Subcutaneous abdominal adipose tissue (tissue), 5 donors: ENCODE results near the gene ARSA.
"Not testable (repeated sequence)": the region's sequence is repeated elsewhere in the genome, so short reads cannot be mapped to it uniquely, and the experiment has no call there.

Experiments
- H3K27ac ChIP-seq: one replicate; pipeline ENCODE4 v1.7.0; 2013; ENCODE audit warnings: low read depth, mild to moderate bottlenecking, inconsistent platforms, low read length, moderate library complexity
- H3K27me3 ChIP-seq, 5 donors: one replicate each; pipeline ENCODE4 v1.7.0; 2013; ENCODE audit warnings: low read length in 5 of 5, inconsistent platforms in 1 of 5; ENCODE audit not compliant: control insufficient read depth in 5 of 5, insufficient read depth in 4 of 5
- H3K36me3 ChIP-seq, 5 donors: one replicate each; pipeline ENCODE4 v1.7.0; 2013; ENCODE audit warnings: low read length in 5 of 5; ENCODE audit not compliant: control insufficient read depth in 5 of 5, insufficient read depth in 5 of 5
- H3K4me1 ChIP-seq, 5 donors: one replicate each; pipeline ENCODE4 v1.7.0; 2013; ENCODE audit warnings: low read length in 5 of 5, mild to moderate bottlenecking in 3 of 5, moderate library complexity in 1 of 5; ENCODE audit not compliant: control insufficient read depth in 5 of 5, insufficient read depth in 5 of 5
- H3K4me3 ChIP-seq, 5 donors: one replicate each; pipeline ENCODE4 v1.7.0; 2013; ENCODE audit warnings: low read length in 5 of 5, low read depth in 1 of 5
- H3K9ac ChIP-seq, 5 donors: one replicate each; pipeline ENCODE4 v1.7.0; 2013; ENCODE audit warnings: low read length in 5 of 5, mild to moderate bottlenecking in 4 of 5, moderate library complexity in 3 of 5
- H3K9me3 ChIP-seq, 5 donors: one replicate each; pipeline ENCODE4 v1.7.0; 2013; ENCODE audit warnings: low read length in 5 of 5; ENCODE audit not compliant: control insufficient read depth in 5 of 5
- donor health status: healthy.
- donor health status: healthy.
- donor health status: healthy.
- donor health status: healthy.
- donor health status: healthy.

Gene ARSA

DNA sequence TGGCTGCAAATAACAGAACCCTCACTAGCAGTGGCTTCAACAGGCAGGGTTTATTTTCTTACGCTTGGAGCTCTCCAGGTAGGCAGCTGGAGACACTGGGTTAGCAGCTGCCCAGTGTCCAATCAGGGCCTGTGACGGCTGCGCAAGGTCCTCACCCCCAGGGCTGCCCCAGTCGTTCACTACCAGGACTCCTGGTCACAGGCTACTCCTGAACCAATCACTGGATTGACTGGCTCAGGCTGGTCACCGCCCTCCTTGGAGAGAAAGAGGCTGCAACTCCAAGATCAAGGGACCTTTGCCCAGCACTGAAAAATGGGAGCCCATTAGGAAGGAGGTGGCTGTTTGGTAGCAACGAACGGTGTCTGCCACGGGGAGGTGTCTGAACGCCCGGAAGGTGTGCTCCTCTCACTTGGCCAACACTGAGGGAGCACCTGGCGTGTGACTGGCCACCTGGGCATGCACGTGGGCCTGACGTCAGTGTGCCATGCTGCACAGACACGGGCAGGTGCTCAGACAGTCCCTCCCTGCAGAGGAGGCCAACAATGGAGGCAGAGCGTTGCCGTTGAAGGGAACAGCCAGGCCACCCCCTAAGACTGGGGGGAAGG is 5.1 kb downstream of the ARSA start:
- H3K4me3 ChIP-seq: peak overlapping the region in 1 of 5 donors; percentile 25
- H3K27ac ChIP-seq: no peak overlapping the region

DNA sequence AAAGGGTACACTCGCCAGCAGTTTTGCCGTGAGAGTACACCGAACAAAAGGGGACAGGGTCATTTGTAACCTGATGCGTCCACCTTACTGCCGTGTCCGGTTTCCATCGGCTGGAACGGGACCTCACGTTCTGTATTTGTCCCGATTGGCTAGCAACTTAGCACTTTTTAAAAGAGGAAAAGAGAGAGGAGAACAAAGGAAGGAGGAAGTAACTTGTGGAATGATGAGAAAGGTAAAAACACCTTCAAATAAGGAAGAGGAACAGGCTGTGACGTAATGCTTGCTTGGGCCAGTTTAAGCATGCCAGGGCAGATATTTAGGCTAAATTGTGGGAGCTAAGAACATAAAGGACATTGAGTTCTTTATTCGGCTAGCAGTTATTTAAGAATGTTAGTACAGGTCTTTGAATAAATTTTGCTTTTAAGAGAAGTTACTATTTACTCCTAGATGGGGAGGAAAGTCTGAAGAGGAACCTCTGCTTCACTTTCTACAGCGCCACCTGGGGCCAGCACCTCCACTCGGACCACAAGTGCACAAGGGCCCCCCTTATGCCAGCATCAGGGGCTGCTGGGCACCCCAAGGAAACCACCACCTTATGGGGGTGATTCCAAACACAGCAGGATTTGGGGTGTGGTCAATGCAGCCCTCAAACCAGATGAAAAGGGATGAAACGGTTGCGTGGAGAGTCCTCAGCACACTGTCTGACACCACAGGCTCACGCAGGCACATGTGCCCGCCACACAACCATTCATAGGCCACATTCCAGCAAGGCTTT is 5.8 kb downstream of the ARSA start:
- Histone ChIP-seq H3K9me3 (no peaks in the 10 kb centered on the region), H3K36me3 (peaks cover 0 to 21% (median 6%) of the 10 kb centered on the region in 5 donors), H3K27ac (no peak overlapping the region), H3K4me3 (peak overlapping the region in 3 of 5 donors; percentile 25 to 50 (median 49)), H3K4me1 (peaks cover 0 to 49% (median 43%) of the 10 kb centered on the region in 5 donors), H3K9ac (no peak overlapping the region), H3K27me3 (peaks cover 0 to 4% (median 0%) of the 10 kb centered on the region in 5 donors)

More for the DNA sequence above, 5.1 kb downstream of the ARSA start:
- H3K9me3 ChIP-seq: no peaks in the 10 kb centered on the region
- peaks cover 0 to 56% (median 49%) of the 10 kb centered on the region in 5 donors for H3K4me1 ChIP-seq
- peaks cover 0 to 21% (median 6%) of the 10 kb centered on the region in 5 donors for H3K36me3 ChIP-seq
- peak overlapping the region in 1 of 5 donors; percentile 17 for H3K9ac ChIP-seq
- peaks cover 0 to 4% (median 0%) of the 10 kb centered on the region in 5 donors for H3K27me3 ChIP-seq

DNA sequence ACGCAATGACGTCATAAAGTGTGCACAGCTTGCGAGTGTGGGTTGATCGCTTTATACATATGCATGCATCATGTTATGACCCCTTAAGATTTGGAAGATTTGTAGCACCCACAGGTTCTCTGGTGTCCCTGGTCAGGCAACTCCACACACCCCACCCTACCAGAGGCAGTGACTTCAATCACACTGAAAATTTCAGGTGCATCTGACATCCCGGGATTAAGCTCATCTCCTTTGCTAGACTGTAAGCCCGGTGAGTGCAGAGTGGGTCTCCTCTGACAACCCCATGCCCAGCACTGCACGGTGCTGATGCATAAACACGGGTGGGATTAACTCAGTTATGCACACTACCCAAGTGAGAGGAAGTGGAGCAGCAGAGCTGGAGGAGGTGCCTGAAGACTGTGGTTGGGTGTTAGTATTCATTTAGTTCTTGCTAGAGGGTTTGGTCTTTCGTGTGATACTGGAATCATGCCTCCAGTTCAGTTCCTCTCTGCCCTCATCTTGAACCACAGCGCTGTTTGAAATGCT is 6.5 kb downstream of the ARSA start:
- Histone ChIP-seq H3K4me1 (peaks cover 0 to 42% (median 35%) of the 10 kb centered on the region in 5 donors), H3K4me3 (peak overlapping the region in 4 of 5 donors; percentile 34 to 54 (median 50)), H3K27me3 (peaks cover 0 to 4% (median 0%) of the 10 kb centered on the region in 5 donors), H3K9ac (no peak overlapping the region), H3K27ac (no peak overlapping the region), H3K9me3 (no peaks in the 10 kb centered on the region), H3K36me3 (peaks cover 0 to 17% (median 6%) of the 10 kb centered on the region in 5 donors)

DNA sequence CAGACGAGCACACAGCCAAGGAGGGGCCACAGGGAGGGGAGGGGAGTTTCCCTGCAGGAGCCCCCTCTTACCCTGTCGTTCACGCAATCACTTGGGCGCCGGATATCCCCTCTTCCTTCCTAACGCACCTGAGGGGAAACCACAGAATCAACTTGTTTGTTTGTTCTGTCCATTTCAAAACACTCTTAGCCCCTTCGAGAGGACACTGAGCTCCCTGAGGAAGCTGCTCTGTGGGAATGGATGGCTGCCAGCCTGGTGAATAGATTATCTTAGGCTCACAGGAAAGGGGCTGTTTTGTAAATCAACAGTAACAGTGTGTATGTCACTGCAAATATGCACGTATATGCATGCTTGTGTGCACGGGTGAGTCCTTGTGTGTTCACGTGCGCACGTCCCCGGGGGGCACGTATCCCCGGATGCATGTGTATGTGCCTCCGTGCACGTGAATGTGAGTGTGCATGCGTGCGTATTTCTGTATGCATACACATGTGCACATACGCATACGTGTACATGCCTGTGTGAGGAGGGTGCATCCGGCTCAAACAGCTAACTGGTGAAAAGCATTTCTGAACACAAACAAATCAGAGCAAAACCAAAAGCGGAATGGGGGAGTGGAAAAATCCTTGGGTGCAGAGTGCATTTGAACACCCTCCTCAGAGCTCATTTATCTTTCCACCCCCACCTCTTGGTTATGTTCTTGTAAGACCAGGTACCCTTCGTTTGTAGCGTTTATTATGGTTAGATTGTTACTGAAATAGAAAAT is 7.2 kb downstream of the ARSA start:
- Histone ChIP-seq H3K4me3 (peak overlapping the region in 4 of 5 donors; percentile 34 to 54 (median 50)), H3K9ac (no peak overlapping the region), H3K4me1 (peaks cover 0 to 35% (median 33%) of the 10 kb centered on the region in 5 donors), H3K9me3 (no peaks in the 10 kb centered on the region), H3K36me3 (peaks cover 0 to 12% (median 6%) of the 10 kb centered on the region in 5 donors), H3K27ac (no peak overlapping the region), H3K27me3 (peaks cover 0 to 4% (median 0%) of the 10 kb centered on the region in 5 donors)

DNA sequence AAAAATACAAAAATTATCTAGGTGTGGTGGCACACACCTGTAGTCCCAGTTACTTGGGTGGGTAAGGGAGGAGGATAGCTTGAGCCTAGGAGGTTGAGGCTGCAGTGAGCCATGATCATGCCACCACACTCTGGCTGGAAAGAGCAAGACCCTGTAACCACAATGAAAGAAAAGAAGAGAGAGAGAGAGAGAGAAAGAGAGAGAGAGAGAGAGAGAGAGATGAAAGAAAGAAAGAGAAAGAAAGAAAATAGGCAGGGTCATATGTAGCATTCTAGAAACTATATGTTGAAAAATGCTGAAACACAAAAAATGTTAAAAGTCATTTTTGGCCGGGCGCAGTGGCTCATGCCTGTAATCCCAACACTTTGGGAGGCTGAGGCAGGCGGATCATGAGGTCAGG is 13.7 kb downstream of the ARSA start:
- H3K27me3 ChIP-seq, H3K9me3 ChIP-seq, H3K4me3 ChIP-seq, H3K27ac ChIP-seq, H3K9ac ChIP-seq, H3K36me3 ChIP-seq: not testable (repeated sequence)
- peaks cover 0 to 13% (median 0%) of the 10 kb centered on the region in 5 donors for H3K4me1 ChIP-seq

DNA sequence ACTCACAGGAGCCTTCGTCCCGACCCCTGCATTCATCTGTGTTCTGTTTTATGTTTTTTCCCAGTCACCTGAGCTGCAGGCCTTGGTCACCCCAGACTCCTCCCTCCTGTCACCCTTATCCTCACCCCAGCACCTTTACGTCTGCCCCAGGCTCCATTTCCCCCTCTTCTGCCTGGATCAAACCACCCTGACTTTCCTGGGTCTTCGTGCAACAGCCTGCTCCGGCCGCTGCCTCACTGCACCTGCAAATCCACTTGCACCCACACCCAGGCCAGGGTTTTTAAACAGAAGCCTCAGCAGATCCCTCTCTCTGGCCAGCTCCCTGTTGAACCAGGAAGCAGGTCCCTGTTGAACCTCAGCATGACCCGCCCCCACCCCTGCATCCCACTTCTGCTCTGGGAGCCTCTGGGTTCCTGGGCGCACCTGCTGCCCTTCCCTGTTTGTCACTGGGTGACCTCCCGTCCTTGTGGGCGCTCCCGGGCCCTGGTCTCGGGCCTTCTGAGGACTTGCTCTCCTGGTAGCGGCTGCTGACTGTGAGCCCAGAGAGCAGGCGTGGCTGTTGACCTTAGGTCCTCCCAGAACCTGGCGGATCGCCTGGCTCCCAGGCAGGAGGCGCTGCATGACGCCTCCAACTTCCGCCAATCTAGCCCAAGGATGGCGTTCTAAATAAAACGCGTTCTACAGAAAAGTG is 14.5 kb downstream of the ARSA start:
- Histone ChIP-seq H3K4me1 (peaks cover 0 to 13% (median 0%) of the 10 kb centered on the region in 5 donors), H3K4me3 (no peak overlapping the region), H3K9me3 (no peaks in the 10 kb centered on the region), H3K27ac (no peak overlapping the region), H3K36me3 (no peaks in the 10 kb centered on the region), H3K27me3 (peaks cover 0 to 11% (median 10%) of the 10 kb centered on the region in 5 donors), H3K9ac (no peak overlapping the region)

DNA sequence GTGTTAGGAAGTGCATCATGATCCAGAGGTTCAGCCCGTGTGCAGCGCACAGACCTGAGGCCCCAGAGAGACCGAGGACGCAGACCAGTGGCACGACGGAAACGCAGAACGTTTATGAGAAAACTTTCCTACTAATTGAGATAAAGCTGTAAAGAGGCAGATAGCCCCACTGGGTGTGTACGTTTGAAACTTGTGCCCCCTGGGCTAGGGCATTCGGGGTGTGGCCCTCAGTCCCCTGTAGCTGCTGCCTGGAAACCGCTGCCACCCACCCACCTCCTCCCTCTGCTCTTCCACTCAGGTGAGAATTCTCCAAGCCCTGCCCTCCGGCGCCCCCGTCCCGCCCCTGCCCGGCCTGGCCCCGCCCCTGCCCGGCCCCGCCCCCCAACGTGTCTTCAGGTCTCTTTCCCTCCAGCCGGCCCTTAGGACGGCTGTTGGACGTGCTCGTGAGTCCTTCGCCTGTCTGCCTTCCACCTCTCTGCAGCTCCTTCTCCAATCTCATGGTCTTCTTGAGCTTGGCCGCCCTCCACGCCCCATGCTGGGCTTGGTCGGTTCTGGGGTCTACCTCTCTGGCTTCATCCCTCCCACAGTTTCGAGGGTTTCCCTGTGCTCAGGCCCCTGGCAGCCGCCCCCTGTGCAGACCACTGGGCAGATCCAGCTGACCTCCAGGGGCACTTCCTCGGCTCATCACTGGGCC is 15.3 kb downstream of the ARSA start:
- no peak overlapping the region for H3K9ac ChIP-seq
- no peak overlapping the region for H3K27ac ChIP-seq
- no peaks in the 10 kb centered on the region for H3K9me3 ChIP-seq
- H3K4me3 ChIP-seq: no peak overlapping the region
- peaks cover 0 to 13% (median 0%) of the 10 kb centered on the region in 5 donors for H3K4me1 ChIP-seq
- peaks cover 0 to 16% (median 13%) of the 10 kb centered on the region in 5 donors for H3K27me3 ChIP-seq
- no peaks in the 10 kb centered on the region for H3K36me3 ChIP-seq

DNA sequence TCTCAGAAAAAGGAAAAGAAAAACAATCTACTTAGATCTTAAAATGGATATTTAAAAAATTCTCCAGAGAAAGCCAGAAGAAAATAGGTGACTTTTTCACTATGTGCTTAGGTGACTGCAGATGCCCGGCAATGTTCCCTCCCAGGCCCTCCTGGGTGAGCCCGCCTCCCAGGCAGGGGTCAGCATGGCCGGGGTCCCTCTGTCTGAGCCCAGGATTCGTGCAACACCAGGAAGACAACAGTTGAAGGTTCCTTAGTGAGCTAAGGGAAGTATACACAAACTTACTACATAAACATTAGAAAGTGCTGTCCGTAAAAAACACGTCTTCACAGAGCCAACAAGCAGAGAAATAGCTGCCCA is 15.8 kb downstream of the ARSA start:
- peaks cover 0 to 13% (median 0%) of the 10 kb centered on the region in 5 donors for H3K4me1 ChIP-seq
- H3K36me3 ChIP-seq: no peaks in the 10 kb centered on the region
- H3K9me3 ChIP-seq: no peaks in the 10 kb centered on the region
- H3K4me3 ChIP-seq: no peak overlapping the region
- no peak overlapping the region for H3K9ac ChIP-seq
- peaks cover 3 to 21% (median 18%) of the 10 kb centered on the region in 5 donors for H3K27me3 ChIP-seq
- no peak overlapping the region for H3K27ac ChIP-seq
